Liver (tissue), 3 donors: ENCODE results near the gene IQCK.

Experiments used
- EGR1 ChIP-seq, 2 donors: IDR thresholded peaks; 2 replicates each; pipeline ENCODE4 v1.6.1; 2016 to 2018; ENCODE audit warnings: antibody characterized with exemption in 2 of 2, low read depth in 2 of 2
- GABPA ChIP-seq, 2 donors: IDR thresholded peaks in 1 of 2; conservative IDR thresholded peaks in 1 of 2; 2 replicates each; pipeline ENCODE4 v1.6.1; 2016; ENCODE audit warnings: antibody characterized with exemption in 2 of 2, mild to moderate bottlenecking in 1 of 2, moderate library complexity in 1 of 2
- TAF1 ChIP-seq: conservative IDR thresholded peaks from 2 replicates; pipeline ENCODE4 v1.6.1; 2016; ENCODE audit warnings: antibody characterized with exemption, mild to moderate bottlenecking
- YY1 ChIP-seq: IDR thresholded peaks from 2 replicates; pipeline ENCODE4 v1.6.1; 2016; ENCODE audit warnings: antibody characterized with exemption, mild to moderate bottlenecking
- TF ChIP-seq, protein P1 (sequence below): fragments of 150-350 bp; IDR thresholded peaks from 2 replicates; pipeline ENCODE4 v1.5.1; 2017; ENCODE audit warnings: improper control_type of control experiment, low read depth, low read length; ENCODE audit not compliant: missing input control
- TF ChIP-seq, protein P2 (sequence below): IDR thresholded peaks from 2 replicates; pipeline ENCODE4 v1.6.1; 2016; ENCODE audit warnings: antibody characterized with exemption
- TF ChIP-seq, protein P3 (sequence below): IDR thresholded peaks from 2 replicates; pipeline ENCODE4 v1.6.1; 2016; ENCODE audit warnings: antibody characterized with exemption
- donor health status: healthy.
- donor health status: healthy.

DNA sequence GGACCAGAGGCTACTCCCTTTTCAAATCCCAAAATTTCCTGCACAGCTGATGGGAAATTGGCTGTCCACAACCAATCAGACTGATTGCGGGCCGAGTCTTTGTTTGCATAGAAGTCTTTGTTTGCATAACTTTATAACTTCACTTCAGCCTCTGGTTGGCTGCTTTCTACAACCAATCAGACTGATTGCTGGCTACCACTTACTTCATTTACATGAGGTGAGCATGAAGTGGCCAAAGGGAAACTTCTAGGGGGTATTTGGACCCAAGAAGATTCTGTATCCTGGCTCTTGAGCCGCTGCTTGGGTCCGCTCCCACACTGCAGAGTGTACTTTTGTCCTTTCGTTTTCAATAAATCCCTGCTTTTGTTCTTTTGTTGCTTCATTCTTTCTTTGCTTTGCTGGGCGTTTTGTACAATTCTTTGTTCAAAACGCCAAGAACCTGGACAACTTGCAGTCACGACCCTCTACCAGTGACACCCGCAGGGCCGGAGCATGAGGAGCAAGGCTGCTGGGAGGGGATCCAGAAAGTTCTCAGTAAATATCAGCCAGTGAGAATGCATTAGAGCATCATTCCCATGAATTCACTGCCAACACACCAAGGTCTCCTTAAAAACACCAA lies 67.5 kb downstream of the IQCK start:
- TF ChIP-seq, protein P1, sequence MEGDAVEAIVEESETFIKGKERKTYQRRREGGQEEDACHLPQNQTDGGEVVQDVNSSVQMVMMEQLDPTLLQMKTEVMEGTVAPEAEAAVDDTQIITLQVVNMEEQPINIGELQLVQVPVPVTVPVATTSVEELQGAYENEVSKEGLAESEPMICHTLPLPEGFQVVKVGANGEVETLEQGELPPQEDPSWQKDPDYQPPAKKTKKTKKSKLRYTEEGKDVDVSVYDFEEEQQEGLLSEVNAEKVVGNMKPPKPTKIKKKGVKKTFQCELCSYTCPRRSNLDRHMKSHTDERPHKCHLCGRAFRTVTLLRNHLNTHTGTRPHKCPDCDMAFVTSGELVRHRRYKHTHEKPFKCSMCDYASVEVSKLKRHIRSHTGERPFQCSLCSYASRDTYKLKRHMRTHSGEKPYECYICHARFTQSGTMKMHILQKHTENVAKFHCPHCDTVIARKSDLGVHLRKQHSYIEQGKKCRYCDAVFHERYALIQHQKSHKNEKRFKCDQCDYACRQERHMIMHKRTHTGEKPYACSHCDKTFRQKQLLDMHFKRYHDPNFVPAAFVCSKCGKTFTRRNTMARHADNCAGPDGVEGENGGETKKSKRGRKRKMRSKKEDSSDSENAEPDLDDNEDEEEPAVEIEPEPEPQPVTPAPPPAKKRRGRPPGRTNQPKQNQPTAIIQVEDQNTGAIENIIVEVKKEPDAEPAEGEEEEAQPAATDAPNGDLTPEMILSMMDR: no peak
- no peak for TF ChIP-seq TAF1
- TF ChIP-seq, protein P2, sequence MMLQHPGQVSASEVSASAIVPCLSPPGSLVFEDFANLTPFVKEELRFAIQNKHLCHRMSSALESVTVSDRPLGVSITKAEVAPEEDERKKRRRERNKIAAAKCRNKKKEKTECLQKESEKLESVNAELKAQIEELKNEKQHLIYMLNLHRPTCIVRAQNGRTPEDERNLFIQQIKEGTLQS: no peak
- TF ChIP-seq EGR1 (IDR thresholded peaks at IDR 0.05; ENCODE audit: low read depth in 2 of 2): no peak
- no peak for TF ChIP-seq YY1
- TF ChIP-seq, protein P3, sequence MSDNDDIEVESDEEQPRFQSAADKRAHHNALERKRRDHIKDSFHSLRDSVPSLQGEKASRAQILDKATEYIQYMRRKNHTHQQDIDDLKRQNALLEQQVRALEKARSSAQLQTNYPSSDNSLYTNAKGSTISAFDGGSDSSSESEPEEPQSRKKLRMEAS: no peak
- no peak for TF ChIP-seq GABPA (IDR thresholded peaks at IDR 0.05 in 1 of 2, conservative IDR thresholded peaks at IDR 0.05 in 1 of 2)
